GM21367 (cell line): ENCODE results near the gene DCLRE1C.
"Not testable (repeated sequence)": the region's sequence is repeated elsewhere in the genome, so short reads cannot be mapped to it uniquely, and the experiment has no call there.

Source experiments
- ATAC-seq: cut with Tn5 transposase; IDR thresholded peaks from one replicate; pipeline ENCODE4 v1.9.1; 2021; ENCODE audit not compliant: unreplicated experiment

Gene DCLRE1C

DNA sequence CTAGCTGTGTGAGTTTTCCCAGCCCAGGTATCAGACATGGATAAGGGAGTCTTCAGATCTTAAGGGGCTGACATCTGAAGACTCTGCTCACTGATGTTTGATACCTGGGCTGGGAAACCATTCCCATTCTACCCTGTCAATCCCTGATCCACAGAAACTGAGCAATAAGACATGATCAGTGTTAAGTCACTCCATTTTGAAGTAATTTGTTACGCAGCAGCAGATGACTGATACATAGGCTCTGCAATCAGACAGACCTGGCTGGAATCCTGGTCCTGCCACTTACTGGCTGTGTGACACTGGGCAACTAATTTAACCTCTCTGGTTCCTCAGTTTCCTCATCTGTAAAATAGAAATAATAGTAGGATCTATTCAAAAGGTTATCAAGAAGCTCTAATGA is 6.6 kb downstream of the DCLRE1C start:
- ATAC-seq = no peak

DNA sequence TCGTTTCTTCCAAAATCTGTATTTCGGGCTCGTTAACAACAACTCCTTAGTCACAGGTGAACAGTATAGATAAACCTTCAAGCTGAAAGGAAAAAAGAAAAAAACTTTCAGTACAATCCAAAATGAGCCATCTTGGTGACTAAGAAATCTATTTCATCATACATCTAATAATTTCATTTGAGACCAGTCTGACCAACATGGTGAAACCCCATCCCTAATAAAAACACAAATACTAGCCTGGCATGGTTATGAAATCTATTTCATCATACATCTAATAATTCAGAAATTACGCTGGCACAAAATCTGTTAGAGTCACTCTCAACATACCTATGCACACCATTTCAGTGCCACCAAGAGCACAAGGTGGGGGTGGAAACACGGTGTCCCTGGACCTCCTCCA is 8.8 kb downstream of the DCLRE1C start:
- ATAC-seq = no peak

DNA sequence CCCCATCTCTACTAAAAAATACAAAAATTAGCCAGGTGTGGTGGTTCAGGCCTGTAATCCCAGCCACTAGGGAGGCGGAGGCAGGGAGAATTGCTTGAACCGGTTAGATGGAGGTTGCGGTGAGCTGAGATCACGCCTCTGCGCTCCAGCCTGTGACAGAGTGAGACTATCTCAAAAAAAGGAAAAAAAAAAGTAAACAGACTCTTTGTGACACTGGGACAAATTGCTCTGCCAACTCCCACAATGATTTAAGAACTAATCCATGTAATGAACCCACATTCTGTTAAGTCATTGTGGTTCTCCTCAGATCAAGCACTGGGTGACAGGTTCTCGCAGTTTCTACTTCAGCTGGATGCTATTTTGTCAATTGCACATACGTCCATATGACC is 11.0 kb downstream of the DCLRE1C start:
- not testable (repeated sequence) for ATAC-seq

DNA sequence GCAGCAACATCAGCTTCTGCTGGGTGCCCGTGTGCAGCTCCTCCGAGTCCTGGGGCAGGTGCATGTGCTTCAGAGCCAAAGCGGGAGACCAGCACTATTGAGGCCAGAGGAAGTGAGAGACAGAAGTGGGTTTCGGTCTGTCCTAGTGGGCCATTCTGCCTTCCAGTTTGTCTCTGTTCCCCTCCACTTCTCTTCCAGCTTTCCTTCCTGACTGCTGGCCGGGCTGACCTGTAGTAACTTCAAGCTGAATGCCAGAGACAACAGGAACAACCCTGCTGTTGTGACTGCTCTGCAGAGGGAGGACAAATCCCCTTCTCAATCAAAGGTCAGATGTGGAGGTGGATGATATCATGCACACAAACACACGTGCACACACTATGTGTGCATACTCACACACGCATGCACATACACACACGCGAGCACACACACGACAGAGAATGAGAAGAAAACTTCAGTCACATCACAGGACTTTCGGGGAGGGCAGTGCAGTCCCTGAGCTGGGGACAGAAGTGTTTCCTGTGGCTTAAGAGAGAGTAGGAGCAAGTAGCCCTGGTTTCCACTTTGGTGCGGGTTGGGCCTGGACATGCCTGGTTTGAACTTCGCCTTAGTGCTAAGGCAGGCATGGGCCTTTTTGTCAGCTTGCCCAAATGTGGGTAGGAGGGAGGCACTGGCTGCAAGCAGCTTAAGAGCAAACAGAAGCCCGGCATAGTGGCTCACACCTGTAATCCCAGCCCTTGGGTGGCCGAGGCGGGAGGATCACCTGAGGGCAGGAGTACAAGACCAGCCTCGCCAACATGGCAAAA is 11.5 kb downstream of the DCLRE1C start:
- peak; percentile 68 for ATAC-seq

DNA sequence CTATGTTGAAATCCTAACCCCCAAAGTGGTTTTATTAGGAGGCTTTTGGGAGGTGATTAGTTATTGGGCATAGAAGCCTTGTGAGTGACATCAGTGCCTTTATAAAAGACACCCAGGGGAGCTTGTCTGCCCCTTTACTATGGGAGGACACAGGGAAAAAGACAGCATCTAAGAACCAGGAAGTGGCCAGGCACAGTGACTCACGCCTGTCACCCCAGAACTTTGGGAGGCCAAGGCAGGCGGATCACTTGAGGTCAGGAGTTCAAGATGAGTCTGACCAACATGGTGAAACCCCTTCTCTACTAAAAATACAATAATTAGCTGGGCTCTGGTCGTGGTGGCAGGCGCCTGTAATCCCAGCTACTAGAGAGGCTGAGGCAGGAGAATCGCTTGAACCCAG is 14.9 kb downstream of the DCLRE1C start:
- not testable (repeated sequence) for ATAC-seq

DNA sequence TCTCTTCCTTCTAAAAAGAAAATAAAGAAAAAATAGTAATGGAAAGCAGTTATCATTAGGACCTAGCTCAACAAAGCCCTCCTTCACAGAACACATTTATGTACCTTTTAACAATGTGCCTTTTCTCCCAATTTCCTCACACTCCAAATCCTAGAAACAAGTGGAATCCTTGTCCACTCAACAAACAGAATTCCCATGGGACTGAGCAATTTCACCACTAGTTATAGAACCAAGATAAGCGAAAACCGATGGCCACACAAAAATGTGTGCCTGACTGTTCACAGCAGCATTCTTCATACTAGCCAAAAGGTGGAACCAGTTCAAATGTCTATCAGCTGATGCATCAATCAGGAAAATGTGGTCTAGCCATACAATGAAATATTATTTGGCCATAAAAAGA is 17.3 kb downstream of the DCLRE1C start:
- ATAC-seq = no peak

DNA sequence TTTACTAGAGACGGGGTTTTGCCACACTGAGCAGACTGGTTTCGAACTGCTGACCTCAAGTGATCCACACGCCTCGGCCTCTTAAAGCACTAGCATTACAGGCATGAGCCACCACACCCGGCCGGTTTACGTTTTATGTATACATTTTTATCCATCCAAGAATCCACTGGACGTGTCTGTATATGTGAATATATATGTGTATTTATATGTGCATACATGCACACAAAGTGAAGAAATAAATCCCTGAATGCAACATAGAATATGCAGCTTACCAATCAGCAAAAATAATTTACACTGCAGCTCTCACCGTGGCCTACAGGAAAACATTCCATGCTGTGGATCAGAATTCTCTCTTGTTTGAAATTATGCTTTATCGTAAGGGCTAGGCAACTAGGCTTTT is 23.3 kb downstream of the DCLRE1C start:
- no peak for ATAC-seq

DNA sequence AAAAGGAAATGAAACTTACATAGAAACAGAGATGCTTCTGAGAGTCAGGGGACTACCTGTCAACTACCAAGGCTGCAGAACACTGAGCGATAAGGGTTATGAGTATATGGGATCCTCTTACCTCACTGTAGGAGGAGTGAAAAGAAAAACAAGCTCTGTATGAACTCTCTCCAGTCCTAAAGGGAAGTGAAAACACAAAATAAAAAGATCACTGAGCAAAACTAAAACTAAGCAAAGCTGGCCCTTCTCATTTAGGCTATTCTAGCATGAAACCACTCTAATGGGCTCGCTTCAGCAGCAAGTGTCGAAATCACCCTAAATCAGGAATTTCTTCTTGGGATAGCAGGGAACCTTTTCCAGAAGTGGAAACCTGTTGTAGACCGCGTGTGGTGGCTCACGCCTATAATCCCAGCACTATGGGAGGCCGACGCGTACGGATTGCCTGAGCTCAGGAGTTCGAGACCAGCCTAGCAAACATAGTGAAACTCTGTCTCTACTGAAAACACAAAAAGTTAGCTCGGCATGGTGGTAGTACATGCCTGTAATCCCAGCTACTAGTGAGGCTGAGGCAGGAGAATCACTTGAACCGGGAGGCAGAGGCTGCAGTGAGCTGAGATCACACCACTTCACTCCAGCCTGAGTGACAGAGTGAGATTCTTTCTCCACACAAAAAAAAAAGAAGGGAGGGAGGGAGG is 27.0 kb downstream of the DCLRE1C start:
- ATAC-seq = peak; percentile 95

DNA sequence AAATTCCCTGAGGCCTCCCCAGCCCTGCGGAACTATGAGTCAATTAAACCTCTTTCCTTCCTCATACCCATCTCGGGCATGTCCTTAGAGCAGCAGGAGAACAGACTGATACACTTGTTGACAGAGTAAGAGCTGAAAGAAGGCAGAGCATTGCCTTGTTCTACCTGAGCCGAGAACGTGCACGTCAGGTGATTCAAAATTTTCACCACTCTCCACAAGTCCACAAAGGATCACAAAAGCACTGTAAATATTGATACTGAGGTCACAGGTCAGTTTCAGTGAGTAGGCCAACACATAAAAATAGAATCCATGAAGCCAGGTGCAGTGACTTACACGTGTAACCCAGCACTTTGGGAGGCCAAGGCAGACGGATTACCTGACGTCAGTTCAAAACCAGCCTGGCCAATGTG is 27.8 kb downstream of the DCLRE1C start:
- ATAC-seq = no peak

DNA sequence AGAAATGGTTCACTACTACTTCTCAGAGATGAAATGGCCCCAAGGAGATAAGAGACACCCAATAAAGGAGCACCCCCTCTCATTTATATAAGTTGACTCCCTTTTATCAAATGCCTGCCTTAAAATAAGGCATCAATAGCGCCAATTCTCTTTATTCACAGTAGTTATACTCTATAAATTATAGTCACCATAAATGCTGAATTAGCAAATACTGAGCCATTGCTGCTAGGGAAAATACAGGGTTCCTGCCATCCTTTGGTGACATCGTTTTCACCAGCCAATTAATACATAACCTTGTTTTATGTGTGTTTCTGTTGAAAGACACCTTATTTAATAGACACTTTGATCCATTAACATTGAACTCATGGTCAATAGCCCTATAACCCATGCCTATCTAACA is 28.6 kb downstream of the DCLRE1C start:
- ATAC-seq = no peak

DNA sequence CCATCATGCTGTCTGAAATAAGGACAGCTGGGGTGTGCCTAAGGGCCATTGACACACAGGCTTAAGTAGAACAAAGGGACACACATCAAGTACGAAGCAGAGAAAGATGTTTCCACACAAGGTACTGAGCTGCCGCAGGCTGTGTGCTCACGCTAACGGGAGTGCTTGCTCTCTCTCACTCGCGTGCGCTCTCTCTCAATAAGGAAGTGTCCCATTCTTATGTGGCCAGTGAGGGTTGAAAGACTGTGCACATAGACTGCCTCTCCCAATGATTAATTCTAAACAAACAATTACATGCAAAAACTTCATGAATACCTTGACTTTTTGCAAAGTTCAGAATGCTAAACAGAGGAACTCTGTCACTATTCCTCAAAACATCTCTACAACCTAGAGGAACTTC is 29.9 kb downstream of the DCLRE1C start:
- ATAC-seq = no peak

DNA sequence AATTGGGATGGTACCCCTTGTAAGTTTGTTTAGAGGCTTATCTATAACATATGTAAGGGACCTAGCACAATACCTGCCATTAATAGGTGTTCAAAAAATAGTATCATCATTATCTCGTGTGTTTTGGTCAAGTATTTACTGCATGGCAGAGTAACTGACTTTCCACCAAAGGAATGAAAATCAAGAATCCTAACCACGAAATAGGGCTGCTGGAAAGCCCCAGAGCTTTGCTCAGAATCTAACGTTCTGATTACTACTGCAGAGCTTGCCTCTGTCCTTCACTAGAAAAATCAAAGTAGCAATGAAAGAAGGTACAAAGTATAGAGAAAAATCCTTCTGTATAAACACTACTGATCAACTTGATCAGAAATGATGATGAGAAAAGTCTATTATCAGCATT is 34.9 kb downstream of the DCLRE1C start:
- no peak for ATAC-seq

DNA sequence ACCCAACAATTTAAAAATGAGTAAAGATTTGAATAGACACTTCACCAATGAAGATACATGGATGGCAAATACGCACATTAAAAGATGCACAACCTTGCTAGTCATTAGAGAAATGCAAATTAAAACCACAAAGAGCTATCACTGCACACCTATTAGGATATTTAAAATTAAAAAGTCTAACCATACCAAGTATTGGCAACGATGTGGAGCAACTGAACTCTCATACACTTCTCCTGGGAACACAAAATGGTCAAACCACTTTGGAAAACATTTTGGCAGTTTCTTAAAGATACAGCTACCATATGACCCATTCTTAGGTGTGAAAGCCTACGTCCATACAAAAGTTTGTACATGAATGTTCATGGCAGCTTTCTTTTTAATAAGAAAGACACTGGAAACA is 36.1 kb downstream of the DCLRE1C start:
- ATAC-seq = no peak

DNA sequence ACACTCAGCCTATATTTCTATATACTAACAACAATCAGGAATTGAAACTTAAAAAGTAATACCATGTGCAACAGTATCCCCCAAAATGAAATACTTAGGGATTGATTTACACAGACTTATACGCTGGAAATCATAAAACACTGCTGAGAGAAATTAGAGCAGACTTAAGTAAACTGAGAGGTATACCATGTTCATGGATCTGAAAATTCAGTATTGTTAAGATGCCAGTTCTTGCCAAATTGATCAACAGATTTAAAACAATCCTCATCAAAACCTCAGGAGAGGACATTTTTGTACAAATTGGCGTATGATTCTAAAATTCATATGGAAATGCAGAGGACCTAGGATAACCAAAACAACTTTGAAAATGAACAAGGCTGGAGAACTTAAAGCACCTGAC is 37.3 kb downstream of the DCLRE1C start:
- ATAC-seq = no peak

DNA sequence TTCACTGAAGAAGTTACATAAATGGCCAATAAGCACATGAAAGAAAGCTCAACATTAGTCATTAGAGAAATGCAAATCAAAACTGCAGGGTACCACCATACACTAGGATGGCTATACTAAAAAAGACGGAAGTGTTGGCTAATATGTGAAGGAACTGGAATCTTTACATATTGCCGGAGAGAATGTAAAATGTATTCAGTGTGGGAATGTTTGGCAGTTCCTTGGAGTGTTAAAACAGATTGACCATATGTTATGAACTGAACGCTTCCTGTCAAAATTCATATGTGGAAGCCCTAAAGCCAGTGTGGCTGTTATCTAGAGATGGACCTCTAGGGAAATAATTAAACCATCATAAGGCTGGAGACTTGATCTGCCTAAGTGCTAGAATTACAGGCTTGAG is 42.1 kb downstream of the DCLRE1C start:
- no peak for ATAC-seq

DNA sequence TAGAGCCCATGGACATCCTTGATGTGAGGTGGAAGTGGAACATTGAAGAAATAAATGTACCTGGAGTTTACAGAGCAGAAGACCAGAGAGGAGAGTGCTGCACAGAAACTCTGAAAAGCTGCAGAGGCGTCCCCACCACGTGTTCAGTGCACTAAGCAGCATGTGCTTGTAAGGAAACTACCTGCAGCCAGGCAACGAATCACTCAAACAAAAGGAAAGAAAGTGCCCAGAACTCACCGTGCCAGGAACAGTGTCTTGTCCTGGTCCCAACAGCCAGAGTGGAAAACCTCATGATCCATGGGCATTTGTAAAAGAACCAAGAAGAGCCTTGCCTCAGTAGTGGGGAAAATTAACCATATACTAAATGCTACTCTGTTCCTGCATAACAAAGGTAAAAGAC is 42.9 kb downstream of the DCLRE1C start:
- no peak for ATAC-seq

DNA sequence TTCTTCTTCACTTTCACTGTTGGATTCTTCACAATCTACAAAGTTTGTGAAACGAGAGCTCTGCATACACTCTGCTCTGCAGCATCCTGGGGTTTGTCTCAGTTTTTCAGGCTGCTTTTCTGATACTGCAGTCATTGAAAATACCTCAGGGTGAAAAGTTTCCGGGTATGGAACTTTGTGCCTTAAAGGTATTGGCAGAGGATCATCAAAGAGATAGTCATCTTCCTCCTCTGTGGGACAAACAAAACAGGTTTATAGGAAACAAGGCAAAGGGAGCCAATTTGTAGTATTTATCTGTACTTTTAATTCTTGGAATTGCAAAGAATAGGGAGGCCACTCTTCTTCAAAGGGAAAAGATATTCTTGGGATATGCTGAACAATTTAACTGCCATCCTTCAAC is 44.8 kb downstream of the DCLRE1C start:
- no peak for ATAC-seq

DNA sequence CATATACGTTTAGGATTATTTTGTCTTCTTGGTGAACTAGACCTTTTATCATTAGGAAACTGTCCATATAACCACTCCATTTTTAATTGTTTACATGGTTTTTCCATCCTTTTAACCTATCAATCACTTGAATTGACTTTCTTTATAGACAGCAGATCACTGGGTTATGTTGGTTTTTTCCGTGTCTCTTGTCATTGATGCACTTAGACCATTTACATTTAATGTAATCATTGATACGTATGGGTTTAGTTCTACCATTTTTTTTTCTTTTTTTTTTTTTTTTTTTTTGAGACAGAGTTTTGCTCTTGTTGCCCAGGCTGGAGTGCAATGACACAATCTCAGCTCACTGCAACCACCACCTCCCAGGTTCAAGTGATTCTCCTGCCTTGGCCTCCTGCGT is 46.3 kb downstream of the DCLRE1C start:
- not testable (repeated sequence) for ATAC-seq

DNA sequence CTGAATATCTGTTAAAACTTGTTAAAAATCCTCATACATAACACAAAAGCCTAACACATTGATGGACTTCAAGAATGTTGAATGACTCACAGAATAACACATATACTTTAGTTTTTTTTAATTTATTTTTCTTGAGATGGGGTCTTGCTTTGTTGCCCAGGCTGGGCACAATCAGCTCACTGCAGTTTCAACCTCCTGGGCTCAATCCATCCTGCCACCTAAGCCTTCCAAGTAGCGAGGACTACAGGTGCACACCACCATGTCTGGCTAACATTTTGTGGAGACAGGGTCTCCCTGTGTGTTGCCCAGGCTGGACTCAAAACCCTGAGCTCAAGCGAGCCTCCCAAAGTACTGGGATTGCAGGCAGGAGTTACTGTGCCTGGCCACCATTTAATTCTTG is 47.1 kb downstream of the DCLRE1C start:
- ATAC-seq = no peak

DNA sequence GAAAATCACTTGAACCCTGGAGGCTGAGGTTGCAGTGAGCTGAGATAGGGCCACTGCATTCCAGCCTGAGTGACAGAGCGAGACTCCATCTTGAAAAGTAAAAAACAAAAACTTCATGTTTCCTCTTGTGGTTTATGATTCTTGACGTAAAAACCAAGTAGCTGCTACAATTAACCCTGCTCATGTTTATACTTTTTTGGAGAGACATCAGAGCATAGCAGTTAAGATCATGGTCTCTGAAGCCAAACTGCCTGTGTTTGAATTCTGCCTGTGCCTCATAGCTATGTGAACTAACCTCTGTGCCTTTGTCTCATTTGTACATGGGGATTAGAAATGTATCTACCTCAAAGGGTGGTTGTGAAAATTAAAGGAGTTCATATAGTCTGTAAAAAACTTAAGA is 48.0 kb downstream of the DCLRE1C start:
- no peak for ATAC-seq

DNA sequence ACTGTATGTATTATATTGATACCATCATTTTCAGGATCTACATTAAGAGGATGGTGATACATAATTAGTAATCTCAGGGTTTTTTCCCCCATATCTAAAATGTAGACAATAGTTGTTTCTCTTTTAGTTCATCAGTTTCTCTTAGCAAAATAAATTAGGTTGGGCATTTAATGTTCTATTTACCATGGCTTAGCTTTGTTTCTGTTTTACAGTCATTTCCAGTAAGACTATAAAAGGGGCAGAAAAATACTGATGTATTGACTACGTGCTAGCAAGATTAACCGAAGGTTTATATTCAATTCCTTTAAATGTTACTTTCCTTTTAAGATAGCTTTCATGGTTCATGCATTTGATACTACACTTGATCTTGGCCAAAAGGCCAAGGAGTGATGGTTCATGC is 49.0 kb downstream of the DCLRE1C start:
- ATAC-seq = no peak

DNA sequence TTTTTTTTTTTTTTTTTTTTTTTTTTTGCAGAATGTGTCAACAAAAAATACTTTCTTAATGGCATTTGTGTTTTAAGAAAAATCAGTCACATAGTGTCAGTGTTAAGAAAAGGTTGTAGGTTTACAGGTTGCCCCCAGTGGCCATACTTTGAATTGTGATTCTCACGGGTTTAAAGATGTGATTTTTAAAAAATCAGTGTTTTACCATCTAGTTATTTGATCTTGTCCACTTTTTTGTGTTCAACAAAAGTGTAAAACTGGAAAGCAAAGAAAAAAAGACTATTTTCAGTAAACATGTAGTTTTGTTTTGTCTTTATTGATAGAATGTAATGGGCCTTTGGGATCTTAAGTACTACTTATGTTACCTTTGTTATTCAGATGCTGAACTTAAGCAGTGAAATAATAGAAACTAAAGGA is 49.6 kb downstream of the DCLRE1C start:
- ATAC-seq = no peak

DNA sequence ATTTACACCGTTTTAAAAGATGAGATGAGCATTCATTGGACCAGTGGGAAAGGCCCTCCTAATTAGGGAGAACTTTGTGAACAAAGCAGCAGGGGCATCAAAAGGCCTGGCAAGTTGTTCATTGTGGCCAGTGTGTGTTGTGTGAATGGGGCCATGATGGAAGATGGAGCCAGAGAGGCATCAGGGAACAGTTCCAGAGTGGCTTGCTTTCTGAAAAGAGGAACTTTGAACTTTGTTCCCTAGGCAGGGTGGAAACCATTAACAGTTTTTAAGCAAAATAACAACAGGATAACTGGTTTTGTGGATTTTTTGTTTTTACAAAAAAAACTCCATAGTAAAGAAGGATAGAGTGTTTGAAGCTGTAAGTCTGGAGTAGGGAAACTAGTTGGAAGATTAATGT is 62.7 kb downstream of the DCLRE1C start:
- ATAC-seq = no peak
